ENCODE data around the gene USP24.

The USP24 gene

GRCh38 chr1:55095095-55095494 is 120.1 kb downstream of the USP24 start:
- DNase-seq, result no peak

- no peak for DNase-seq
These were observed 122.7 kb downstream of the USP24 start for GRCh38 chr1:55092475-55092874.

GRCh38 chr1:55089683-55090082 is 125.5 kb downstream of the USP24 start:
- DNase-seq, result no peak

GRCh38 chr1:55088413-55088812 is 126.8 kb downstream of the USP24 start:
- DNase-seq, result no peak

- no peak for DNase-seq
These were observed 127.7 kb downstream of the USP24 start for GRCh38 chr1:55087439-55087838.

GRCh38 chr1:55084257-55084656 is 130.9 kb downstream of the USP24 start:
- DNase-seq, result no peak

GRCh38 chr1:55081905-55082296 is 133.3 kb downstream of the USP24 start:
- DNase-seq, result no peak

GRCh38 chr1:55081188-55081904 is 133.8 kb downstream of the USP24 start:
- DNase-seq, result no peak

- no peak for DNase-seq
These were observed 135.5 kb downstream of the USP24 start for GRCh38 chr1:55079651-55080050.

GRCh38 chr1:55078470-55078869 is 136.7 kb downstream of the USP24 start:
- no peak for DNase-seq

- no peak for DNase-seq
These were observed 138.8 kb downstream of the USP24 start for GRCh38 chr1:55076356-55076755.

- DNase-seq, result no peak
These were observed 140.7 kb downstream of the USP24 start for GRCh38 chr1:55074455-55074854.

- DNase-seq, result peak; percentile 40
These were observed 141.8 kb downstream of the USP24 start for GRCh38 chr1:55073187-55073916.

GRCh38 chr1:55071477-55071876 is 143.7 kb downstream of the USP24 start:
- no peak for DNase-seq

GRCh38 chr1:55070293-55071164 is 144.6 kb downstream of the USP24 start:
- no peak for DNase-seq

GRCh38 chr1:55069280-55069679 is 145.9 kb downstream of the USP24 start:
- no peak for DNase-seq

- no peak for DNase-seq
These were observed 146.5 kb downstream of the USP24 start for GRCh38 chr1:55068638-55069037.

GRCh38 chr1:55067914-55068313 is 147.2 kb downstream of the USP24 start:
- no peak for DNase-seq

- DNase-seq, result no peak
These were observed 148.0 kb downstream of the USP24 start for GRCh38 chr1:55067022-55067778.

GRCh38 chr1:55065648-55066047 is 149.5 kb downstream of the USP24 start:
- DNase-seq, result no peak

- DNase-seq, result no peak
These were observed 150.3 kb downstream of the USP24 start for GRCh38 chr1:55064861-55065263.

- no peak for DNase-seq
These were observed 151.0 kb downstream of the USP24 start for GRCh38 chr1:55064071-55064581.

- DNase-seq, result no peak
These were observed 151.6 kb downstream of the USP24 start for GRCh38 chr1:55063577-55063942.

Measured in stimulated activated CD4-positive, alpha-beta T cell treated with anti-CD3 and anti-CD28 coated beads, Interleukin-1b, Interleukin-23, amount 100 ng/mL, for 48 hours (primary cell).